HCT116 (cell line): ENCODE data around the gene PHYKPL. TPM values are rescaled to one million over a fixed set of nuclear protein-coding genes. Genes with fewer than 3 reads are reported as not detected.

Experiments
- ATAC-seq: fragments of 200-7000 bp; cut with Tn5 transposase; 2 replicates; pipeline ENCODE4 v1.9.1; 2020; ENCODE audit warnings: mild to moderate bottlenecking, moderate library complexity
- BruUV-seq: library from RNA; stranded (reverse); fragments of 400-500 nt; replicated peaks from 2 replicates; lab custom pipeline; 2021; lab: Mats Ljungman, UMichigan
- CTCF ChIA-PET: fragments of 300-600 bp; sonication (Branson Sonifier 250); formaldehyde crosslinking; loops from one replicate; lab custom pipeline; 2021; ENCODE audit warnings: antibody characterized with exemption; lab: Charles Lee
- POLR2A ChIA-PET: fragments of 300-600, 350-600 bp; sonication (Branson Sonifier 250); formaldehyde crosslinking; loops from one replicate; lab custom pipeline; 2021; ENCODE audit warnings: antibody characterized with exemption; lab: Charles Lee
- RAD21 ChIA-PET, 2 experiments: fragments of 300-600 bp; sonication (Branson Sonifier 250); formaldehyde crosslinking; loops; one replicate each; lab custom pipeline; 2023; ENCODE audit warnings: low total read pairs in 2 of 2; ENCODE audit not compliant: uncharacterized antibody in 2 of 2, unreplicated experiment in 2 of 2, low non-redundant PET in 1 of 2; lab: Charles Lee
- DNase-seq: peaks from one replicate; pipeline ENCODE4 v3.0.0-alpha.2; 2010; ENCODE audit warnings: low read depth, low spot score
- H2AFZ ChIP-seq: fragments of 200-600 bp; shearing (Covaris generic), sonication (generic); 2 replicates; pipeline ENCODE4 v1.6.1; 2017; ENCODE audit warnings: low read depth, mixed run types, mixed read lengths, antibody characterized with exemption, low read length; ENCODE audit not compliant: poor library complexity, severe bottlenecking
- H3K27ac ChIP-seq: 2 replicates; pipeline ENCODE4 v1.5.1; 2012; ENCODE audit warnings: low read depth, low read length
- H3K27me3 ChIP-seq: fragments of 200-600 bp; sonication (generic); 2 replicates; pipeline ENCODE4 v1.6.1; 2016; ENCODE audit warnings: mixed run types, low read length, mixed read lengths; ENCODE audit not compliant: insufficient read depth
- H3K36me3 ChIP-seq, 2 experiments: fragments of 200-500 bp in 1 of 2; fragments of 200-600 bp in 1 of 2; sonication (Bioruptor generic) in 1 of 2; sonication (generic) in 1 of 2; 2 replicates each; pipeline versions ENCODE4 v1.5.1 to v1.6.1; 2014 to 2016; ENCODE audit warnings: low read length in 2 of 2, inconsistent platforms in 1 of 2, mixed read lengths in 1 of 2, mixed run types in 1 of 2; ENCODE audit not compliant: insufficient read depth in 2 of 2, control insufficient read depth in 1 of 2
- H3K4me1 ChIP-seq, 2 experiments: fragments of 200-600 bp in 1 of 2; sonication (generic) in 1 of 2; 2 replicates each; pipeline versions ENCODE4 v1.5.1 to v1.6.1; 2012 to 2017; ENCODE audit warnings: low read length in 2 of 2, inconsistent platforms in 1 of 2, mild to moderate bottlenecking in 1 of 2, mixed read lengths in 1 of 2, mixed run types in 1 of 2, moderate library complexity in 1 of 2; ENCODE audit not compliant: insufficient read depth in 2 of 2, control insufficient read depth in 1 of 2
- H3K4me2 ChIP-seq: fragments of 200-600 bp; sonication (generic); 2 replicates; pipeline ENCODE4 v1.6.1; 2017; ENCODE audit warnings: mixed run types, low read length, mixed read lengths
- H3K4me3 ChIP-seq, 2 experiments: fragments of 200-600 bp in 1 of 2; sonication (generic) in 1 of 2; replicated peaks in 1 of 2; 2 replicates each; pipeline ENCODE4 v1.5.1; 2011 to 2016; ENCODE audit warnings: low read length in 2 of 2, control low read depth in 1 of 2, low read depth in 1 of 2, mild to moderate bottlenecking in 1 of 2, mixed read lengths in 1 of 2, mixed run types in 1 of 2
- H3K79me2 ChIP-seq: fragments of 200-600 bp; sonication (generic); 2 replicates; pipeline ENCODE4 v1.6.1; 2017; ENCODE audit warnings: mild to moderate bottlenecking, mixed run types, low read length, moderate library complexity, mixed read lengths; ENCODE audit not compliant: insufficient read depth
- H3K9ac ChIP-seq: fragments of 200-600 bp; sonication (generic); 2 replicates; pipeline ENCODE4 v1.6.1; 2016; ENCODE audit warnings: low read length, mixed read lengths
- H3K9me2 ChIP-seq: fragments of 200-600 bp; sonication (generic), shearing (Covaris generic); 2 replicates; pipeline ENCODE4 v1.6.1; 2017; ENCODE audit warnings: mixed run types, mild to moderate bottlenecking, moderate library complexity; ENCODE audit not compliant: insufficient read depth
- H3K9me3 ChIP-seq, 2 experiments: fragments of 200-500 bp in 1 of 2; fragments of 200-600 bp in 1 of 2; sonication (Bioruptor generic) in 1 of 2; sonication (generic) in 1 of 2; 2 replicates each; pipeline ENCODE4 v1.6.1; 2014 to 2017; ENCODE audit warnings: low read length in 2 of 2, mixed read lengths in 2 of 2, inconsistent platforms in 1 of 2, low read depth in 1 of 2, mild to moderate bottlenecking in 1 of 2, mixed run types in 1 of 2, moderate library complexity in 1 of 2; ENCODE audit not compliant: control insufficient read depth in 1 of 2, insufficient read depth in 1 of 2
- H4K20me1 ChIP-seq: fragments of 200-600 bp; sonication (generic), shearing (Covaris generic); 2 replicates; pipeline ENCODE4 v1.6.1; 2017; ENCODE audit warnings: mixed run types, mild to moderate bottlenecking, moderate library complexity; ENCODE audit not compliant: insufficient read depth
- ATF3 ChIP-seq: IDR thresholded peaks from 2 replicates; pipeline ENCODE4 v1.6.1; 2012
- CBX3 ChIP-seq: IDR thresholded peaks from 2 replicates; pipeline ENCODE4 v1.6.1; 2012; ENCODE audit warnings: low read depth
- CEBPB ChIP-seq: IDR thresholded peaks from 2 replicates; pipeline ENCODE4 v1.6.1; 2012; ENCODE audit warnings: low read depth
- EGR1 ChIP-seq: IDR thresholded peaks from 2 replicates; pipeline ENCODE4 v1.6.1; 2012; ENCODE audit warnings: low read depth
- ELF1 ChIP-seq: IDR thresholded peaks from 2 replicates; pipeline ENCODE4 v1.6.1; 2012; ENCODE audit warnings: low read depth, borderline replicate concordance
- EZH2 ChIP-seq: fragments of 200-600 bp; sonication (generic); IDR thresholded peaks from 2 replicates; pipeline ENCODE4 v1.6.1; 2017; ENCODE audit warnings: antibody characterized with exemption, mixed run types
- EZH2phosphoT487 ChIP-seq: fragments of 200-600 bp; IDR thresholded peaks from 2 replicates; pipeline ENCODE4 v1.6.1; 2018; ENCODE audit warnings: antibody characterized with exemption, borderline replicate concordance
- JUND ChIP-seq: IDR thresholded peaks from 2 replicates; pipeline ENCODE4 v1.6.1; 2012
- MAX ChIP-seq: IDR thresholded peaks from 2 replicates; pipeline ENCODE4 v1.6.1; 2012
- POLR2A ChIP-seq: IDR thresholded peaks from 2 replicates; pipeline ENCODE4 v1.7.0; 2011; ENCODE audit warnings: borderline replicate concordance; ENCODE audit not compliant: insufficient read depth, insufficient read length; ENCODE audit errors: extremely low read depth
- POLR2AphosphoS5 ChIP-seq: IDR thresholded peaks from 2 replicates; pipeline ENCODE4 v1.6.1; 2011; ENCODE audit warnings: mild to moderate bottlenecking, low read depth, low read length, moderate library complexity
- RAD21 ChIP-seq: IDR thresholded peaks from 2 replicates; pipeline ENCODE4 v1.6.1; 2012; ENCODE audit warnings: low read depth, mild to moderate bottlenecking
- SP1 ChIP-seq: IDR thresholded peaks from 2 replicates; pipeline ENCODE4 v1.6.1; 2012; ENCODE audit warnings: low read depth
- TCF7L2 ChIP-seq: IDR thresholded peaks from 2 replicates; pipeline ENCODE4 v1.7.0; 2011; ENCODE audit warnings: borderline replicate concordance, inconsistent platforms; ENCODE audit not compliant: insufficient read depth, insufficient read length; ENCODE audit errors: extremely low read depth
- intact Hi-C: fragments of 100-400 bp; cut with micrococcal nuclease; formaldehyde crosslinking; loops from 2 replicates; pipeline ENCODE4 v1.10.0; 2022
- total RNA-seq: library from RNA; stranded (reverse); gene quantifications from one replicate; pipeline ENCODE4 v1.2.1, GENCODE V29; 2021; ENCODE audit not compliant: unreplicated experiment
- TF ChIP-seq, protein P1 (sequence below): IDR thresholded peaks from 2 replicates; pipeline ENCODE4 v1.6.1; 2012; ENCODE audit warnings: low read depth
- TF ChIP-seq, protein P2 (sequence below): IDR thresholded peaks from 2 replicates; pipeline ENCODE4 v1.6.1; 2011; ENCODE audit warnings: mild to moderate bottlenecking, low read length, moderate library complexity; ENCODE audit not compliant: insufficient replicate concordance; ENCODE audit errors: extremely low read depth
- TF ChIP-seq, protein P3 (sequence below), 3 experiments: fragments of 200-600 bp in 1 of 3; sonication (generic) in 1 of 3; IDR thresholded peaks in 2 of 3; conservative IDR thresholded peaks in 1 of 3; 2 replicates each; pipeline ENCODE4 v1.5.1; 2012 to 2017; ENCODE audit warnings: low read depth in 2 of 3, low read length in 2 of 3, antibody characterized with exemption in 1 of 3, borderline replicate concordance in 1 of 3, control low read depth in 1 of 3, mild to moderate bottlenecking in 1 of 3, mixed read lengths in 1 of 3, mixed run types in 1 of 3, moderate library complexity in 1 of 3; ENCODE audit not compliant: insufficient read depth in 1 of 3

Gene PHYKPL
- total RNA-seq, 1 experiment from 2014 or later: 57.8 TPM

DNA sequence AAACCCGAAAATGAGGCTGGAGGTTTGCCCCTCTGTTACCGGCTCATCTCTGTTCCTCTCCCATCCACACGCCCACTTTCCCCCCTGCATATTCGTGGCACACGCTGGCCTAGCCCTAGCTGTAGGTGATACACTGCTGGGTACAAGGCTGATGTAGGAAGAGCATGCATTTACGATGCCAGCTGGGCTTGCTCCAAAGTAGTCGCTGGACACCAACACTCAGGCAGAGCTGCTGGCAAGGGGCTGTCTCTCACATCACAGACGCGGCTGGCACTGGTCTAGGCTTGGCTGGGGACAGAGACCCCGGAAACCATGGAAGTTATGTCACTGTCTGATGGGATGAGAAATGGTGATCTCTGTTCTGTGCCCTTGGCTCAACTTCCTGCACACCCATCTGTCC lies 9.8 kb upstream of the PHYKPL start:
- Histone ChIP-seq H3K9me2 (no peaks in the 10 kb centered on the region), H4K20me1 (no peaks in the 10 kb centered on the region), H3K4me3 (no peak overlapping the region), H3K27ac (no peak overlapping the region), H3K79me2 (no peaks in the 10 kb centered on the region), H3K9ac (no peak overlapping the region), H3K36me3 (no peaks in the 10 kb centered on the region), H3K9me3 (no peaks in the 10 kb centered on the region), H2AFZ (no peak overlapping the region), H3K4me2 (no peak overlapping the region), H3K4me1 (no peaks in the 10 kb centered on the region), H3K27me3 (no peaks in the 10 kb centered on the region)
- BruUV-seq: no TSS peak
- TF ChIP-seq, protein P1, sequence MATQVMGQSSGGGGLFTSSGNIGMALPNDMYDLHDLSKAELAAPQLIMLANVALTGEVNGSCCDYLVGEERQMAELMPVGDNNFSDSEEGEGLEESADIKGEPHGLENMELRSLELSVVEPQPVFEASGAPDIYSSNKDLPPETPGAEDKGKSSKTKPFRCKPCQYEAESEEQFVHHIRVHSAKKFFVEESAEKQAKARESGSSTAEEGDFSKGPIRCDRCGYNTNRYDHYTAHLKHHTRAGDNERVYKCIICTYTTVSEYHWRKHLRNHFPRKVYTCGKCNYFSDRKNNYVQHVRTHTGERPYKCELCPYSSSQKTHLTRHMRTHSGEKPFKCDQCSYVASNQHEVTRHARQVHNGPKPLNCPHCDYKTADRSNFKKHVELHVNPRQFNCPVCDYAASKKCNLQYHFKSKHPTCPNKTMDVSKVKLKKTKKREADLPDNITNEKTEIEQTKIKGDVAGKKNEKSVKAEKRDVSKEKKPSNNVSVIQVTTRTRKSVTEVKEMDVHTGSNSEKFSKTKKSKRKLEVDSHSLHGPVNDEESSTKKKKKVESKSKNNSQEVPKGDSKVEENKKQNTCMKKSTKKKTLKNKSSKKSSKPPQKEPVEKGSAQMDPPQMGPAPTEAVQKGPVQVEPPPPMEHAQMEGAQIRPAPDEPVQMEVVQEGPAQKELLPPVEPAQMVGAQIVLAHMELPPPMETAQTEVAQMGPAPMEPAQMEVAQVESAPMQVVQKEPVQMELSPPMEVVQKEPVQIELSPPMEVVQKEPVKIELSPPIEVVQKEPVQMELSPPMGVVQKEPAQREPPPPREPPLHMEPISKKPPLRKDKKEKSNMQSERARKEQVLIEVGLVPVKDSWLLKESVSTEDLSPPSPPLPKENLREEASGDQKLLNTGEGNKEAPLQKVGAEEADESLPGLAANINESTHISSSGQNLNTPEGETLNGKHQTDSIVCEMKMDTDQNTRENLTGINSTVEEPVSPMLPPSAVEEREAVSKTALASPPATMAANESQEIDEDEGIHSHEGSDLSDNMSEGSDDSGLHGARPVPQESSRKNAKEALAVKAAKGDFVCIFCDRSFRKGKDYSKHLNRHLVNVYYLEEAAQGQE: no peak
- no peak for TF ChIP-seq POLR2AphosphoS5
- no peak for TF ChIP-seq EGR1
- TF ChIP-seq, protein P2, sequence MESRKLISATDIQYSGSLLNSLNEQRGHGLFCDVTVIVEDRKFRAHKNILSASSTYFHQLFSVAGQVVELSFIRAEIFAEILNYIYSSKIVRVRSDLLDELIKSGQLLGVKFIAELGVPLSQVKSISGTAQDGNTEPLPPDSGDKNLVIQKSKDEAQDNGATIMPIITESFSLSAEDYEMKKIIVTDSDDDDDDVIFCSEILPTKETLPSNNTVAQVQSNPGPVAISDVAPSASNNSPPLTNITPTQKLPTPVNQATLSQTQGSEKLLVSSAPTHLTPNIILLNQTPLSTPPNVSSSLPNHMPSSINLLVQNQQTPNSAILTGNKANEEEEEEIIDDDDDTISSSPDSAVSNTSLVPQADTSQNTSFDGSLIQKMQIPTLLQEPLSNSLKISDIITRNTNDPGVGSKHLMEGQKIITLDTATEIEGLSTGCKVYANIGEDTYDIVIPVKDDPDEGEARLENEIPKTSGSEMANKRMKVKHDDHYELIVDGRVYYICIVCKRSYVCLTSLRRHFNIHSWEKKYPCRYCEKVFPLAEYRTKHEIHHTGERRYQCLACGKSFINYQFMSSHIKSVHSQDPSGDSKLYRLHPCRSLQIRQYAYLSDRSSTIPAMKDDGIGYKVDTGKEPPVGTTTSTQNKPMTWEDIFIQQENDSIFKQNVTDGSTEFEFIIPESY: no peak
- no peak for TF ChIP-seq CBX3
- no peak for TF ChIP-seq CEBPB
- no peak for TF ChIP-seq EZH2
- no peak for TF ChIP-seq RAD21
- no peak for TF ChIP-seq ATF3
- TF ChIP-seq, protein P3, sequence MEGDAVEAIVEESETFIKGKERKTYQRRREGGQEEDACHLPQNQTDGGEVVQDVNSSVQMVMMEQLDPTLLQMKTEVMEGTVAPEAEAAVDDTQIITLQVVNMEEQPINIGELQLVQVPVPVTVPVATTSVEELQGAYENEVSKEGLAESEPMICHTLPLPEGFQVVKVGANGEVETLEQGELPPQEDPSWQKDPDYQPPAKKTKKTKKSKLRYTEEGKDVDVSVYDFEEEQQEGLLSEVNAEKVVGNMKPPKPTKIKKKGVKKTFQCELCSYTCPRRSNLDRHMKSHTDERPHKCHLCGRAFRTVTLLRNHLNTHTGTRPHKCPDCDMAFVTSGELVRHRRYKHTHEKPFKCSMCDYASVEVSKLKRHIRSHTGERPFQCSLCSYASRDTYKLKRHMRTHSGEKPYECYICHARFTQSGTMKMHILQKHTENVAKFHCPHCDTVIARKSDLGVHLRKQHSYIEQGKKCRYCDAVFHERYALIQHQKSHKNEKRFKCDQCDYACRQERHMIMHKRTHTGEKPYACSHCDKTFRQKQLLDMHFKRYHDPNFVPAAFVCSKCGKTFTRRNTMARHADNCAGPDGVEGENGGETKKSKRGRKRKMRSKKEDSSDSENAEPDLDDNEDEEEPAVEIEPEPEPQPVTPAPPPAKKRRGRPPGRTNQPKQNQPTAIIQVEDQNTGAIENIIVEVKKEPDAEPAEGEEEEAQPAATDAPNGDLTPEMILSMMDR (IDR thresholded peaks at IDR 0.05 in 2 of 3, conservative IDR thresholded peaks at IDR 0.05 in 1 of 3; ENCODE audit: borderline replicate concordance in 1 of 3, insufficient read depth in 1 of 3, low read depth in 2 of 3, low read length in 2 of 3): no peak
- no peak for TF ChIP-seq EZH2phosphoT487
- TF ChIP-seq ELF1: no peak
- no peak for TF ChIP-seq SP1
- no peak for TF ChIP-seq POLR2A
- TF ChIP-seq MAX: no peak
- TF ChIP-seq TCF7L2: no peak
- TF ChIP-seq JUND: no peak
- ChIA-PET POLR2A (no interaction called here), CTCF (no interaction called here), RAD21 (no interaction called here)
- DNase-seq: no peak
- intact Hi-C loops: no loop called here
- ATAC-seq: no peak
